Left colon (tissue), 2 donors: Measurements from ENCODE around the gene CILP. TPM values are rescaled to one million over a fixed set of nuclear protein-coding genes. Genes with fewer than 3 reads are reported as not detected.
"Not testable (repeated sequence)": the region's sequence is repeated elsewhere in the genome, so short reads cannot be mapped to it uniquely, and the experiment has no call there.

Source experiments
- ATAC-seq: fragments of 200-7000 bp; cut with Tn5 transposase; one replicate; pipeline ENCODE4 v1.9.1; 2020; ENCODE audit warnings: mild to moderate bottlenecking, moderate library complexity
- DNase-seq, 2 donors: peaks; one replicate each; pipeline ENCODE4 v3.0.0-alpha.2; 2020
- intact Hi-C, 2 donors: fragments of 100-400 bp; cut with DNase I in 1 of 2; cut with micrococcal nuclease in 1 of 2; formaldehyde crosslinking; loops; one replicate each; pipeline versions ENCODE4 v1.11.2 to v1.14.0; 2022; cut with DNase I, micrococcal nuclease
- total RNA-seq, 2 donors: library from RNA; stranded (reverse); fragmentation: NEBNext Ultra II Directional; extraction: Animal tissue kit (Norgen Biotek cat#: 25700); gene quantifications; one replicate each; pipeline ENCODE4 v1.2.1, GENCODE V29; 2021
- donor health status: DM: no; HTN: no; CAD: no.
- donor health status: DM: yes; HTN: yes; CAD: no.

Gene CILP
- total RNA-seq, 2 donors from 2014 or later: 3.5 to 13.4 TPM

GRCh38 chr15:65204236-65204930 is 6.9 kb downstream of the CILP start:
- DNase-seq (no peak), ATAC-seq (no peak)
- intact Hi-C loops: no loop called here

GRCh38 chr15:65201918-65202317 is 9.4 kb downstream of the CILP start:
- DNase-seq (no peak), ATAC-seq (no peak)
- intact Hi-C loops: no loop called here

GRCh38 chr15:65198571-65198970 is 12.7 kb downstream of the CILP start:
- no peak for ATAC-seq
- intact Hi-C loops: no loop called here
- no peak for DNase-seq

GRCh38 chr15:65197337-65197645 is 14.0 kb downstream of the CILP start:
- DNase-seq: no peak
- ATAC-seq: no peak
- intact Hi-C loops: no loop called here

- intact Hi-C loops: no loop called here
- no peak for DNase-seq
- no peak for ATAC-seq
These were observed 14.5 kb downstream of the CILP start for GRCh38 chr15:65196637-65197336.

- ATAC-seq (no peak), DNase-seq (no peak)
- intact Hi-C loops: no loop called here
These were observed 15.7 kb downstream of the CILP start for GRCh38 chr15:65195548-65195923.

GRCh38 chr15:65194826-65195547 is 16.3 kb downstream of the CILP start:
- ATAC-seq (no peak), DNase-seq (no peak)
- intact Hi-C loops: no loop called here

- intact Hi-C loops: no loop called here
- peak; percentile 18 for ATAC-seq
- DNase-seq: no peak
These were observed 19.3 kb downstream of the CILP start for GRCh38 chr15:65192016-65192415.

GRCh38 chr15:65189102-65189740 is 22.1 kb downstream of the CILP start:
- ATAC-seq (no peak), DNase-seq (no peak)
- intact Hi-C loops: loop anchor here (2.0 to 5.0 kb wide), 2 partner anchors 83 to 86 kb away; no protein-coding TSS in a partner anchor

- ATAC-seq, DNase-seq: not testable (repeated sequence)
- intact Hi-C loops: loop anchor here (2.0 to 5.0 kb wide), 2 partner anchors 84 to 86 kb away; no protein-coding TSS in a partner anchor
These were observed 22.8 kb downstream of the CILP start for GRCh38 chr15:65188472-65188871.

- DNase-seq: peak; percentile 93 to 96
- intact Hi-C loops: loop anchor here in 1 of 2 donors (5.0 kb wide), 1 partner anchor 87 kb away; no protein-coding TSS in a partner anchor
- peak; percentile 93 for ATAC-seq
These were observed 26.2 kb downstream of the CILP start, which contains the start of gene CLPX for GRCh38 chr15:65184868-65185717. CLPX (minus strand) TSS chr15:65185342; CDS start chr15:65185153, 189 bp downstream.

GRCh38 chr15:65184305-65184867 is 26.9 kb downstream of the CILP start:
- peak; percentile 54 for ATAC-seq
- intact Hi-C loops: no loop called here

GRCh38 chr15:65183865-65184159 is 27.5 kb downstream of the CILP start:
- no peak for DNase-seq
- ATAC-seq: no peak
- intact Hi-C loops: no loop called here

More at GRCh38 chr15:65184305-65184867, 26.9 kb downstream of the CILP start:
- peak; percentile 58 to 77 for DNase-seq

- ATAC-seq (no peak), DNase-seq (no peak)
- intact Hi-C loops: no loop called here
These were observed 28.7 kb downstream of the CILP start for GRCh38 chr15:65182538-65182937.

GRCh38 chr15:65181582-65182353 is 29.5 kb downstream of the CILP start:
- intact Hi-C loops, DNase-seq, ATAC-seq: not testable (repeated sequence)

GRCh38 chr15:65180167-65180566 is 31.1 kb downstream of the CILP start:
- ATAC-seq (no peak), DNase-seq (no peak)
- intact Hi-C loops: no loop called here

- DNase-seq: no peak
- ATAC-seq: no peak
- intact Hi-C loops: no loop called here
These were observed 33.4 kb downstream of the CILP start for GRCh38 chr15:65177901-65178300.
